Activated CD4-positive, alpha-beta T cell treated with anti-CD3 and anti-CD28 coated beads, Interleukin-2, amount 50 U/mL, for 24 hours (primary cell): Measurements from ENCODE around the gene PLXNA3.

Experiments
- DNase-seq, 2 donors: peaks; one replicate each; pipeline ENCODE4 v3.0.0-alpha.2; 2020; ENCODE audit warnings: low read depth in 1 of 2, low spot score in 1 of 2

PLXNA3 gene

DNA sequence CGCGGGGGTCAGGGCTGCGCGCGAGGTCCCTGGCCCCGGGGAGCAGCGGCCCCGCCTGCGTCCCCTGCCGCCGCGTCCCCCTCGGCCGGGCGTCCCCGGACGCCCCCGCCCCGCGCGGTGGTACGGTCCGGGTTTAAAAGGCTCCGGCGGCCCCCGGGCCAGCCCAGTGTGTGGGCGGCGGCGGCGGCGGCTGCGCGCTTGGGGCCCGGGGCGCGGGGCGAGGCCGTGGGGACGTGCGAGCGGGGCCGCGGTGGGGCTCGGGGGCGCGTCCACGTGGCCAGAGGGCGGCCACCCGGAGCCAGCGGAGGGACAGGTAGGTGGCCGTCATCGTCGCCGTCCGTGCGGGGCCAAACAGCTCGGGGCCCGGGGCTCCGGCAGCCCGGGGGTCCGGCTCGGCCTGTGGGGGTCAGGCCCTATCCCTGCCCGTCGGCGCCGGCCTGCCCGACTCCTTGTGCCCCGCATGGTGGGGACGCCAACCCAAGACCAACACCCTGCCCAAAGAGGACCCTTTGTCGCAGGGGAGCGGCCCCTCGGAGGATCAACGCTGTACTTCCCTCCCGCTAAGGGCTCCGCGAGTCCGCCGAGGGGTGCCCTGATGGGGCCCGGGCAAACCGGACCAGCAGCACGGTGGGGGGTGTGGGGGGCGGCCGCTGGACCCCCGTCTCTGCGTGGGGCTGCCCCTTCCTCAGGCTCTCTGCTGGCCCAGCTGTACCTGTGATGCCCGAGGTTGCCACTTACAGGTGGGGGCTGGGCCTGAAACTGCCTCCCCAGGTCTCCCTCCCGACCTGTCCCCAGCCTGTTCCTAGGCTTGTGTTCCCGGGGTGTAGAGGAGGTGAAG is at the start of gene PLXNA3:
TSS of gene PLXNA3 (plus strand) at position 166 of the 838 bp plus-strand sequence. CDS start 1,903 bp downstream, outside the sequence.
- peak; percentile 27 to 44 for DNase-seq

DNA sequence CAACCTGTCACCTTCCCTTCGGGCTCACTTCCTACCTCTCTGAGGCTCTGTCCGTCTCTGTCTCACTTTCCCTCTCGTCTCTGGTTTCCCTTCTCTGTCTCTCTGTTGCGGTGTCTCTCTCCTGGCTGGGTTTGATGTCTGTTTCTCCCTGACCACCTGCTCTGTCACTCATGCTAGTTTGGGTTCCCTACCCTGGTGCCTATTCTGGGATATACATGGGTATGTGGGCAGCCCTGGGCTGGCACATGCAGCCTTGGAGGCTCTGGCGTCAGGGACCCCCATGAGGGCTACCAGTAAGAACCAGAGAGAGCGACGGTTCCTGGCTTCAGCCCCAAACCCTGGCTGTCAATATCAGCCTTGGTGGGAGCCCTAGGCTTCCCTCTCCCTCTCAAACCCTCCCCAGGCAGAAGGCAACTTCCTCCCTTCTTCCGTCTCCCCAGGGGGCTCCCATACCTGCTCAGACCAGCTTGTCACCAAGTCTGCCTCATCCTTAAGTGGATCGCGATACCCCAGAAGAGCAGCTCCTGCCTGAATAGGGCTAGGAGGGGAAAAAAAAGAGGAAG is 49.3 kb upstream of the PLXNA3 start:
- no peak for DNase-seq

DNA sequence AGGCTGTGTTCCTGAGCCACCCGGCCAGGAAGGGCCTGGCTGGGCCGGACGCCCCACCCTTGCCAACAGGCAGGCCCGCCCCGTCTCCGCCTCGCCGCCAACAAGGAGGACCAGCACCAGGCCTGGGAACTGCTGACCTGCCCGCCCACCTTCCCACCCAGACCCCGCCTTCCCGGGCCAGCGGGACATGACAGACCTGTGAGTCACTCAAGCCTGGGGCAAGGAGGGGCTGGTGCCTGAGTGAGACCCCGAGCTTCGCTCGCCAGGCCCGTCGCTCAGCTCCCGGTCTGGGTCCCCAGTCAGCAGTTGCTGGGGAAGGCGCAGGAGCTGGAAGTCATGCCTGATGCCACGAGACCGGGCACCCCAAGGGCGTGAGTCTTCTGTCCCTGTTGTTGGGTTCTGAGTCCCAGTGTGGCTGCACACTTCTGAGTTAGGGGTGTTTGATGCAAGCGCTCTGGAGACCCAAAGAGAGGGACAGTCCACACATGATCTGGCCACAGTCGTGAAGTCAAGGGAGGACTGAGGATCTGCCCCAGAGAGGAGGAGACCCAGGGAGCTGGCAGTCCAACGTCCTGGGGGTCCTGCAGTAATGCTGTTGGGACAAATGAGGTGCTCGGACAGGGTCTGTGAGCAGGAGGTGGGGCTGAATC is 48.7 kb upstream of the PLXNA3 start, which contains the start of gene DNASE1L1:
TSS of gene DNASE1L1 (minus strand) at position 33 of the 650 bp plus-strand sequence. CDS start 3,686 bp downstream, outside the sequence.
- no peak for DNase-seq

GRCh38 chrX:154411981-154412340 is 46.1 kb upstream of the PLXNA3 start:
- peak in 1 of 2 donors; percentile 51 for DNase-seq

DNA sequence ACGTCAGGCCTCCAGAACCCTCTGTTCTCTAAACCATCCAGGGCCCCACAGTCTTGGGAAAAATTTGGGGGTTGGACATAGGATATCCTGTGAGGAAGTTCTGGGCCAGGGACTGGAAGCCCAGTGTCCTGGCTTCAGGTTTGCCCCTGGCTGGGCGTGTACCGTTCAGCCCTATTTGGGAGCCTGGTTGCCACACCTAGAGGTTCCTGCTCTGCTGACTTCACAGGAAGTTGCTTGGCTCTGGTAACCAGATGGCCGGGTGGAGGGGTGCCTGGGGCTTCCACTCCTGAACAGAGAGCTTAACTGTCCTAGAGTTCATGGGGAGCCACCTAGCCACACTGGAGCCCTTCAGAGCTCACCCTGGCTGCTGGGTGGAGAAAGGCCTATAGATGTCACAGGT is 45.6 kb upstream of the PLXNA3 start:
- DNase-seq, result no peak

DNA sequence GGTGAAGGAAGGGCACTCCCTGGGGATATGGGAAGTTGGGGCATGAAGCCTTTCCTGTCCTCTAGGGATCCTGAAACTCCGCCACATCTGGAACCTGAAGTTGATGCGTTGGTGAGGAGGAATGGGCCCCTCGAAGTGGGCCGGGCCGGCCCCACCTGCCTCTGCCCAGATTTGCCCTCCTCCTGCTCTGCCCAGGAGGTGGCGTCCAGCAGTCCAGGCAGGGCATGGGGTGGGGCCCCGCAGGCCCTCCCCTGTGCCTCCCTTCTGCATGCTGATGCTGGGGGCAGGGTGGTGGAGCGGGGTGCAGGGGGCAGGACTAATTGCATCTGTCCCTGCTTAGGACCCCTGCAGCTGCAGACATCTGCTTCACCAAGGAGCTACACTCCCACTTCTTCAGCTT is 44.9 kb upstream of the PLXNA3 start:
- DNase-seq, result no peak

GRCh38 chrX:154417157-154417556 is 40.9 kb upstream of the PLXNA3 start:
- no peak for DNase-seq

GRCh38 chrX:154419189-154419588 is 38.9 kb upstream of the PLXNA3 start:
- no peak for DNase-seq

DNA sequence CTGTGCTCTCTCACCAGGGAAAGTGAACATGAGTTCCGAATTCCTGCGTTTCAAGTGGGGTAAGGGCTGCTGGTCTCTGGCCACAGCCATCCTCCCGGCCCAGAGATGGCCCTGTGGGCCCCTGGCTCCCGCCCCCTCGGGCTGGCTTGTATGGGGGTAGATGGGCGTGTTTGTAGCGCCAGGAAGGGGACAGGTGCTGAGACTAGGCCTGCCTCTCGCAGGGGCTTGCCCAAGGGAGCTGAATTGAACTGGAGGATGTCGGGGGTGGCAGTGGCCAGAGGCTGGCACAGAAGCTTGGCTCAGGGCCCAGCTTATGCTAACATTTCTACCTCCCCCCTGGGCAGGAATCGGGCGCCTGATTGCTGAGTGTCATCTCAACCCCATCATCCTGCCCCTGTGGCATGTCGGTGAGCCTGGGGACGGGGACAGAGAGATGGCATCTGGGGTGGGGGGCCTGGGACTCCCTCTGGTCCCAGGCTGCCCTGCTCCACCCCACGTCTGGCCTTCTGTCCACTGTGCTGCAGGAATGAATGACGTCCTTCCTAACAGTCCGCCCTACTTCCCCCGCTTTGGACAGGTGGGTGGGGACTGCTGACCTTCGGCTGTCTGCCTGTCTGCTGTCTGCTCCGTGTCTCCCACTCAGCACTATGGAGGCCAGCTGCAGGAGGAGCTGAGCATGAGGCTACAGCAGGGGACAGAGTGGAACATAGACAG is 38.2 kb upstream of the PLXNA3 start:
- DNase-seq, result no peak

DNA sequence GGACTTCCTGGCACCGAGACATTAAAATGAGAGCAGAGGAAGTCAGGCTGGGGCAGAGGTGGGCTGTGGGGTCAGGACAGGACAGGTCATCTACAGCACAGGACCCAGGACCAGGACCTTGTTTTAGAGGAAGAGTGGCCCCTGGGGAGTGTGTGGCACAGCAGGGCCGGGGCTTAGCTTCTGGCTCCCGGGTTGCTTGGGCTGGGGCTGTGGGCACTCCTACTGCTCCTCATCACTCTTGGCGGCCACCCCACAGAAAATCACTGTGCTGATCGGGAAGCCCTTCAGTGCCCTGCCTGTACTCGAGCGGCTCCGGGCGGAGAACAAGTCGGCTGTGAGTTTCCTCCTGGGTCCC is 37.7 kb upstream of the PLXNA3 start:
- no peak for DNase-seq

- DNase-seq, result no peak
These were observed 30.9 kb upstream of the PLXNA3 start for GRCh38 chrX:154426916-154427770.

- DNase-seq, result peak; percentile 62 to 80
These were observed 29.6 kb upstream of the PLXNA3 start, which contains the start of gene ATP6AP1 for GRCh38 chrX:154428176-154429171. ATP6AP1 (plus strand) TSS chrX:154428677; CDS start chrX:154428693, 16 bp downstream.

DNA sequence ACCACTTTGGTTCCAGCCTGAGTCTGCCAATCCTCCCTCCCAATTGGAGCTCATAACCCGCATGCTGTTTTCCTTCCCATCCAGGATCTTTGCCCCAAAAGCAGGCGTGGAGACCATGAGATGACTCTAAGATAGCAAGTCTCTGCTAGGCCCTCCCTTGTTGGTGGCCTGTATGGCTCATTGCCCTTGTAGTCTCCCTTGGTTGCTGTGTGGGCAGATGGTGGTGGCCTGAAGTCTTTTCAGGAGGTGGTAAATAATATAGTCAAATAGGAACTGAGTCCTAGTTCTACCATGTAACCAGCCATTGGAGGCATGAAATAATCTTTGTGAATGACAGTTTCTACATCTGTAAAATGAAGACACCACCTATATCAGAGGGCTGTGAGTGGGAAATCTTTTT is 28.4 kb upstream of the PLXNA3 start:
- DNase-seq, result no peak

GRCh38 chrX:154430479-154430878 is 27.6 kb upstream of the PLXNA3 start:
- no peak for DNase-seq

DNA sequence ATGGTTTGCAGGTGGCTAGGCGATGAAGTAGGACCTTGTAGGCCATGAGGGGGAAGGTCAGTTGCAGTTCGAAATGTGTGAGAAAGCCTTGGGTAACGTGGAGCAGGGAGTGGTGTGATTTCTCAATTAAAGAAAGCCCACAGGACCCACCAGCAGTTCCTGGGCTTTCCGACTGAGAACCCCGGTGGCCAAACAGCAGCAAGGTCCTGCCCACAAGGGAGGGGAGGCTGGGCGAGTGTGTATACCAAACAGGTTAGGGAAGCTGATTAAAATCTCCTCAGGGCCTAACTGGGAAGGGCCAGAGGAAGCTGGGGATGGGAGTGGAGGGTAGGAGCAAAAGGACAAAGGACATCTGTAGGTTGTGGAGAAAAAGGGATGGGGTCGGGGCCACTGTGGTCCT is 27.2 kb upstream of the PLXNA3 start:
- no peak for DNase-seq

GRCh38 chrX:154431341-154431740 is 26.7 kb upstream of the PLXNA3 start:
- DNase-seq, result no peak

DNA sequence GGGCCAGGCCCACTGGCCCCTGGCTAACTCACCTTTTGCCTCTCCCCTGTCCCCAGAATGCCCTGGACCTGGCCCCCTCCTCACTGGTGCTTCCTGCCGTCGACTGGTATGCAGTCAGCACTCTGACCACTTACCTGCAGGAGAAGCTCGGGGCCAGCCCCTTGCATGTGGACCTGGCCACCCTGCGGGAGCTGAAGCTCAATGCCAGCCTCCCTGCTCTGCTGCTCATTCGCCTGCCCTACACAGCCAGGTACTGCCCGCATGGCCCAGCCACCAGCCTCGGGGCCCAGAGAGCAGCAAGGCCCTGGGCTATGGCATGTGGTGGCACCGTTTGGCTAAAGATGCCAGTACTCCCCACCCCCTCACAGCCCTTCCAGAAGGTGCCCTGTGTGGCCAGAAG is 25.9 kb upstream of the PLXNA3 start:
- no peak for DNase-seq

- DNase-seq, result no peak
These were observed 24.5 kb upstream of the PLXNA3 start for GRCh38 chrX:154433605-154434004.

DNA sequence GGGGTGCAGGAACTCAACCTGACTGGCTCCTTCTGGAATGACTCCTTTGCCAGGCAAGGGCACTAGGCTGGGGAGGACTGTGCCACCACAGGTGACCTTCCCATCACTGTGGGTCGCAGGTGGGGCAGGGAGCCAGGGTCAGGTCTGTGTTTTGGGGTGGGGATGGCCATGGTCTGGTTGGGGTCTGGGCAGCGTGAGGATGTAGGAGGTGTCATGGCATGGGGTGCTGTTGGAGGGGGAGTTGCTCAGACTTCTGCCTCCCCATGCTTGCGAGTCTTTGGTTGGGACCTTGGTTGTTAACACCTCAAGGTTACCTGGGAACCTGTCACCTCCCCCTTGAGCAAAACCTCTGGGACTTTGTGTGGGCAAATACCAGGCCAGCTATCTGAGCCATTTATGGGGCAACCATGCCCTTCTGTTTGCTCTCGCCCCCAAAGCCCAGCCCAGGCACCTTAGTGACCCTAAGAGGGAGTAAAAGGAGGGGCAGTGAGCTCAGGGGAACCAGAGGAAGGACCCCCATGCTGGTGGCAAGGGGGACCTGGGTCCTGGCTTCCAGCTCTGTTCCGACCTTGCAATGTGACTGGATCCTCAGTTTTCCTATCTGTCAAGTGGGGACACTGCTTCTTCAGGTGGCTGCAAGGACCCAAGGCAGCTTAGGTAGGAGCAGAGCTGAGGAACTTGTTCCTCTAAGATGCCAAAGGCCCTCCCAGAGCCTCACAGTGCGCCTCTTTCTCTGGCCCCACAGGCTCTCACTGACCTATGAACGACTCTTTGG is 23.5 kb upstream of the PLXNA3 start:
- no peak for DNase-seq
